WERI-Rb-1 (cell line): Measurements from ENCODE around the gene C4BPA.

ENCODE experiments used
- DNase-seq: peaks from one replicate; pipeline ENCODE4 v3.0.0-alpha.2; 2020
- H3K27ac ChIP-seq: fragments of 250-450 bp; sonication (Bioruptor Pico); 2 replicates; pipeline ENCODE4 v1.5.1; 2020; ENCODE audit warnings: mild to moderate bottlenecking, moderate library complexity
- H3K27me3 ChIP-seq: fragments of 250-450 bp; sonication (Bioruptor Pico); 2 replicates; pipeline ENCODE4 v1.5.1; 2021; ENCODE audit warnings: mild to moderate bottlenecking, low read depth, moderate library complexity; ENCODE audit not compliant: insufficient read depth, severe bottlenecking
- H3K36me3 ChIP-seq: fragments of 250-450 bp; sonication (Bioruptor Pico); 2 replicates; pipeline ENCODE4 v1.5.1; 2020; ENCODE audit warnings: mild to moderate bottlenecking, moderate library complexity
- H3K4me3 ChIP-seq: 2 replicates; pipeline ENCODE4 v1.5.1; 2011; ENCODE audit warnings: low read depth, mild to moderate bottlenecking, control low read depth, low read length
- H3K9me3 ChIP-seq: fragments of 250-450 bp; sonication (Bioruptor Pico); 2 replicates; pipeline ENCODE4 v1.5.1; 2021; ENCODE audit warnings: mild to moderate bottlenecking, moderate library complexity; ENCODE audit not compliant: severe bottlenecking
- CTCF ChIP-seq: IDR thresholded peaks from 2 replicates; pipeline ENCODE4 v1.5.1; 2011; ENCODE audit warnings: low read depth, mild to moderate bottlenecking, control low read depth, inconsistent platforms, low read length

C4BPA gene

DNA sequence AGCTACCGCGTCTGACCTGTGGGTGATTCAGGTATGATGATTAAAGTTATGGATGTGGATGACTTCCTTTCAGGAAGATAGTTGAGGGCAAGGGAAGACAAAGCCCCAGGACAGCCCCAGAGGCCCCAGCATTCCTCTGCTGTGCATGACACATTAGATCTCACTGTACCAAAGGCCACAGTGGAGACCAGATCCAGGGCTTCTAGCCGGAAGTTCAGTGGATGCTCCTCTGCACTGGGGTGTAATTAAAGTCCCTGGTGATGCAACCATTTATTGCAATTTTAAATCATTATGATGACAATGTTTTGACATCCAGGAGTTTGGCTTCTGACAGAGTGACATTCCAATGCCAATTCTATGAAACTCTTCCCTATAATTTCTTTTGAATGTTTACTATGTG is 5.0 kb downstream of the C4BPA start:
- no peak overlapping the region for H3K4me3 ChIP-seq
- TF ChIP-seq CTCF, result no peak
- DNase-seq, result no peak
- H3K27me3 ChIP-seq, result peaks cover 99% of the 10 kb centered on the region
- H3K36me3 ChIP-seq, result no peaks in the 10 kb centered on the region
- peaks cover 3% of the 10 kb centered on the region for H3K9me3 ChIP-seq
- no peak overlapping the region for H3K27ac ChIP-seq

DNA sequence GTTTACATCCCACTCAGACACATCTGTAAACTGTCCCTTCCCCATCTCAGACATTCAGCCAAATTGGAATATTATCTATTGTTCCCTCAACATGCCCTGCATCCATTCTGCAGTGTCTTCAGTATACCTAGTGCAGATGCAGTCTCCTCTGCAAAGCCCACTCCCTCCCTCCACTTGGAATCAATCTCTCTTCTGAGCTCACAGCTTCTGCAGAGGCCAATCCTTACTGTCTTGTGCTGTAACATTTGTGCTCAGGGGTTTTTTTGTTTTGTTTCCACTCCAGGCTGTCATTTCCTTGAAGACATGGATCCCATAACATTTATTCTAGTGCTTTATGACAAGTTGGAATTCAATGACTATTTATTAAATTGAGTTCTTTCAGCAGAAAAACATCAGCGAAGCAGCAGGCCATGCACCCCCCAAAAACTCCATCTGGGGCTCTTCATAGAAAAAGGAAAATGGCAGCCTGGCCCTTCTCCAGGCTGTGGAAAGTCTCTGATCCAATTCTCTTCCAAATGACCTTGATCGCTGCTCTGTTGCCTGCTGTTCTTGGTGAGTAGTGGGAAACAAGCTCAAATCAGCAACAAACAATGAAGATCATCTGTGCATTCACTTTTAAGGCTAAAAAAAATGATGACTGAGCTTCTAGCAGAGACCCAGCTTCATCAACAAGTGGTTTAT is 8.7 kb downstream of the C4BPA start:
- Histone ChIP-seq H3K36me3 (no peaks in the 10 kb centered on the region), H3K9me3 (no peaks in the 10 kb centered on the region), H3K27ac (no peak overlapping the region), H3K4me3 (no peak overlapping the region), H3K27me3 (peaks cover 97% of the 10 kb centered on the region)
- no peak for TF ChIP-seq CTCF
- DNase-seq, result no peak

DNA sequence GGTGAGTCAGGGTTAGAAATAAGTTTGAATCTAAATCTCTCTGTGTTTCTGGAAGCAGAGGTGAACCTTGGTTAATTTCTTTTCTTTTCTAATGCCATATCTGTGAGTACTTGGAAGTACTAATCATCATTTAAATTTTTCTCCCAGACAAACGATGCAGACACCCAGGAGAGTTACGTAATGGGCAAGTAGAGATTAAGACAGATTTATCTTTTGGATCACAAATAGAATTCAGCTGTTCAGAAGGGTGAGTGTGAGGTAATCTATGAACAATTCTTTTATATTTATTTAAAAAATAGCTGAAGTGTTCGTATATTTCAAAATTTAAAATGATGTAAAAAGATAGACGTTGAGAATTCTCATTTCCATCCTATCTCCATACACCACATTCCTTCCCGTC is 11.2 kb downstream of the C4BPA start:
- no peak overlapping the region for H3K4me3 ChIP-seq
- H3K9me3 ChIP-seq, result no peaks in the 10 kb centered on the region
- TF ChIP-seq CTCF, result no peak
- H3K27me3 ChIP-seq, result peaks cover 97% of the 10 kb centered on the region
- no peak for DNase-seq
- no peak overlapping the region for H3K27ac ChIP-seq
- H3K36me3 ChIP-seq, result no peaks in the 10 kb centered on the region

DNA sequence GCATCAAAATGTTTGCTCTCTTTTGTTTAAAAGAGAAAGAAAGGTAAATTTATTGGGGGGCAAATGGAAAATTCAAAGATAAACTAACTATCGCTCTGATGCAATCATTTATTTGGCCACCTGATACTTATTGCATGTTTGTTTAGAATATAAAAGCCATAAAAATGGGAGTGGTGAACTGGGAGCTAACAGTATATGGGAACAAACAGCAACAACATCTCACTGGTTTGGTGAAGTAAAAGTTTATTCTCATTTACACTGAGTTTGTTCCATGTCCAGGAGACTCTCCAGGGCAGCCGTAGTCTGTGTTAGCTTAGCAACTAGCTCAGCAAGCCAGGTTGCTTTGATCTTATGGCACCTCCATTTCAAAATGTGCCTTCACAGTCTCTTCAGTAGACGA is 20.4 kb downstream of the C4BPA start:
- H3K27ac ChIP-seq, result no peak overlapping the region
- no peak overlapping the region for H3K4me3 ChIP-seq
- peaks cover 9% of the 10 kb centered on the region for H3K9me3 ChIP-seq
- DNase-seq, result no peak
- no peak for TF ChIP-seq CTCF
- peaks cover 86% of the 10 kb centered on the region for H3K27me3 ChIP-seq
- H3K36me3 ChIP-seq, result no peaks in the 10 kb centered on the region

GRCh38 chr1:207128336-207128921 is 24.4 kb downstream of the C4BPA start:
- DNase-seq, result no peak
- peaks cover 85% of the 10 kb centered on the region for H3K27me3 ChIP-seq
- no peak overlapping the region for H3K4me3 ChIP-seq
- no peak for TF ChIP-seq CTCF
- no peaks in the 10 kb centered on the region for H3K36me3 ChIP-seq
- peaks cover 19% of the 10 kb centered on the region for H3K9me3 ChIP-seq
- H3K27ac ChIP-seq, result no peak overlapping the region

DNA sequence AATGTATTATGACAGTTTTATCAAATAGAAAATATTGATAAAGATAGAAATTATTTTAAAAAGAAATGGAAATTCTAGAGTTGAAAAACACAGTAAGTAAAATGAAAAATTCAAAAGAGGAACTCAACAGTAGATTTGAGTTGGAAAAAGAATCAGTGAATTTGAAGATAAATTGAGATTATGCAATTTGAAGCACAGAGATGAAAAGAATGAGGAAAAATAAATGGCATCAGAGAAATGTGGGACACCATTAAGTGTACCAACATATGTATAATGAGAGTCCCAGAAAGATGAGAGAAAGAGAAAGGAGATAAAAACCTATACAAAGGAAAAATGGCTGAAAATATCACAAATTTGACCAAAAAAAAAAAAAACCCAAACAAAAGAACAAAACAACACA is 25.0 kb downstream of the C4BPA start:
- Histone ChIP-seq H3K27me3 (peaks cover 85% of the 10 kb centered on the region), H3K9me3 (peaks cover 19% of the 10 kb centered on the region), H3K4me3 (no peak overlapping the region), H3K27ac (no peak overlapping the region), H3K36me3 (no peaks in the 10 kb centered on the region)
- no peak for DNase-seq
- TF ChIP-seq CTCF, result no peak
